ENCODE data around the gene SMO. TPM values are rescaled to one million over a fixed set of nuclear protein-coding genes. Genes with fewer than 3 reads are reported as not detected.

The SMO gene
- total RNA-seq, 4 donors from 2014 or later: 13.8 to 34.5 (median 18.1) TPM

DNA sequence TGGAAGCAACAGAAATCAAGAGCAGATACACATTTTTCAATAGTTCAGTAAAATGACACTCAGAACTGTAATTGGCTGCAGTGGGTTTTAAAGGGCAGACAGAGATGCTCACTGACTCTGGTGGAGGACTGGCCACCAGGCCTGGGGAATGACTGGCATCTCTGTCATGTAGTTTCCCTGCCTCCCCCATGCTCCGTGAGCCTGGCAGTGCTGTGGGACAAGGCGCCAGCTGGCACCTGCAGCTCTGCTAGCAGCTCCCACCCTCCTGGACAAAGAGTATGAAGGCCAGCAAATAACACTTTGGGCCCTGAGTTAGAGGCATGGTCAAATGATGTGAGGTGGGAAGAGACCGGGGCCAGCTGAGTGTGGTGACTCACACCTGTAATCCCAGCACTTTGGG lies 28.9 kb upstream of the SMO start:
- Histone ChIP-seq H3K4me1 (no peaks in the 10 kb centered on the region), H3K9me3 (no peaks in the 10 kb centered on the region), H3K27ac (no peak overlapping the region), H3K27me3 (no peaks in the 10 kb centered on the region), H3K36me3 (no peaks in the 10 kb centered on the region), H3K4me3 (no peak overlapping the region)
- DNase-seq (ENCODE audit: low spot score in 2 of 2): no peak
- TF ChIP-seq POLR2A (IDR thresholded peaks at IDR 0.05) (no peak), POLR2AphosphoS5 (IDR thresholded peaks at IDR 0.05) (no peak), EP300 (IDR thresholded peaks at IDR 0.05) (no peak)
- TF ChIP-seq, protein P1, sequence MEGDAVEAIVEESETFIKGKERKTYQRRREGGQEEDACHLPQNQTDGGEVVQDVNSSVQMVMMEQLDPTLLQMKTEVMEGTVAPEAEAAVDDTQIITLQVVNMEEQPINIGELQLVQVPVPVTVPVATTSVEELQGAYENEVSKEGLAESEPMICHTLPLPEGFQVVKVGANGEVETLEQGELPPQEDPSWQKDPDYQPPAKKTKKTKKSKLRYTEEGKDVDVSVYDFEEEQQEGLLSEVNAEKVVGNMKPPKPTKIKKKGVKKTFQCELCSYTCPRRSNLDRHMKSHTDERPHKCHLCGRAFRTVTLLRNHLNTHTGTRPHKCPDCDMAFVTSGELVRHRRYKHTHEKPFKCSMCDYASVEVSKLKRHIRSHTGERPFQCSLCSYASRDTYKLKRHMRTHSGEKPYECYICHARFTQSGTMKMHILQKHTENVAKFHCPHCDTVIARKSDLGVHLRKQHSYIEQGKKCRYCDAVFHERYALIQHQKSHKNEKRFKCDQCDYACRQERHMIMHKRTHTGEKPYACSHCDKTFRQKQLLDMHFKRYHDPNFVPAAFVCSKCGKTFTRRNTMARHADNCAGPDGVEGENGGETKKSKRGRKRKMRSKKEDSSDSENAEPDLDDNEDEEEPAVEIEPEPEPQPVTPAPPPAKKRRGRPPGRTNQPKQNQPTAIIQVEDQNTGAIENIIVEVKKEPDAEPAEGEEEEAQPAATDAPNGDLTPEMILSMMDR (IDR thresholded peaks at IDR 0.05): no peak
- WGBS: 88% methylated on average over 3 of the region's 3 CpGs

DNA sequence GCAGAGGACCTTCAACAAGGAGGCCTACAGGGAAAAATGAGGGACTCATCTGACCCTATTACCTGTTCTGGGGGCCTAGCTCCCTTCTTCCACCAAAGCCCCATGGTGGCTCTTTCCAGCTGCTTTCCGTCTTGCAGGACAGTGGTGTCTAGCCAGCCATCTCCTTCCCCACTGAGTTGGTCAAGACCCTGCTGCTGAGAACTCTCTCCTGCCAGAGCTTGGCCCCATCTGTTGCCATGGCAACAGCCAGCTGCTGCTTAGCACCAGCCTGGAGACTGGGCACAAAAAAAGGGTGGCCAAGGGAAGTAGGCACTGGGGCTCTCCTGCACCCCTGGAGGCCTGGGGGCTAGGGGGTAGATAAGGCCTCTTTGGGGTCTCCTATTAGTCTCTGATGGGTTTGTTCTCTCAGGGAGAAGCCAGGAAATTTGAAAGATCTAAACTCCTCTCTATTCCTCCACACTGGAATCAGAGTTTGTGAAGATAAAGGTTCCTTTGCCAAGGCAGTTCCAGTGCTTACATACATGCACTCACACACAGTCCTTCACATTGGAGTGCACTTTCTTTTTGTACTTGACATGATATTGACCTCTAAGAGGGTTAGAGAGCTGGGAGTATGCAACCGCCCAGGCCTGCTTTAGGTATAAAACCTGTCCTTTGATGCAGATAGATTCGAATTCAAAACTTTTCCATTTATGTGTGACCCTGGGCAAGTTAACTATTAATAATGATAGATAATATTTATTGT lies 28.1 kb upstream of the SMO start:
- H3K9me3 ChIP-seq: no peaks in the 10 kb centered on the region
- H3K27ac ChIP-seq: no peak overlapping the region
- WGBS: 89% methylated on average over 2 of the region's 3 CpGs
- H3K36me3 ChIP-seq: no peaks in the 10 kb centered on the region
- TF ChIP-seq POLR2AphosphoS5 (IDR thresholded peaks at IDR 0.05): no peak
- TF ChIP-seq, protein P1 (IDR thresholded peaks at IDR 0.05): no peak
- no peak for TF ChIP-seq POLR2A (IDR thresholded peaks at IDR 0.05)
- no peak for TF ChIP-seq EP300 (IDR thresholded peaks at IDR 0.05)
- no peaks in the 10 kb centered on the region for H3K4me1 ChIP-seq
- no peaks in the 10 kb centered on the region for H3K27me3 ChIP-seq
- no peak for DNase-seq (ENCODE audit: low spot score in 2 of 2)
- H3K4me3 ChIP-seq: no peak overlapping the region

DNA sequence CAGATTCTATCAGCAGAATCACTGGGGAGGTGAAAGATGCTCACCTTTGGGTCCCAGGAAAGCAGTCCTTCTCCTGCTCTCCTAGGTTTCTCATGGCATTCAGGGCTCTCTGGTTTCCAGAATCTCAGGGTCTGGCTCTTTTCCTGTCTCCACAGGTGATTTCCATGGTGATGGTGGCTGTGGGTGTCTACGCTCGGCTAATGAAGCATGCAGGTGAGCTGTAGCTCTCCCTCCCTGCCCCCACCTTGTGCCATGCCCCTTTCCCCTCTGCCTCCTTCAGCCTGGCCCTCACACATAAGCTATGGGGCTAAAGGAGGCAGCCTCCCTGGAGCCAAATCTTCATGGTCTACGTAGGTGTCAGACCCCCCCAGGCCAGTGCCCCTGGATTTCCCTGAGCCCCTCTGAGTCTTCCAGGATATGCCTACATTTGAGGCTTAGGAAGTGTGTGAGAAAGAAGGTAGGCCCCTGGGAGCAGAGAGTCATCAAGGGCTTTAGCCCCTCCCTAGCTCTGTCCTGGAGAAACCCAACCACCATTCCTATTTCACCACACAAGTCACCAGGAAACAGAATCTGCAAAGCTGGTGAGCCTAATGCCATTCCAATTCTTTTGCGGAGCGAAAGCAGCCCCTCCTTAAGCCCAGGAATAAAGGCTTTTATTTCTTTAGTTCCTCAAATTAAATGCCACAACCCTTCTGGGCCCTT lies 26.8 kb upstream of the SMO start:
- Histone ChIP-seq H3K27me3 (no peaks in the 10 kb centered on the region), H3K4me3 (no peak overlapping the region), H3K4me1 (no peaks in the 10 kb centered on the region), H3K27ac (no peak overlapping the region), H3K9me3 (no peaks in the 10 kb centered on the region), H3K36me3 (no peaks in the 10 kb centered on the region)
- no peak for DNase-seq (ENCODE audit: low spot score in 2 of 2)
- WGBS: 90% methylated on average over 5 of the region's 5 CpGs
- TF ChIP-seq POLR2AphosphoS5 (IDR thresholded peaks at IDR 0.05) (no peak), POLR2A (IDR thresholded peaks at IDR 0.05) (no peak), EP300 (IDR thresholded peaks at IDR 0.05) (no peak)
- TF ChIP-seq, protein P1 (IDR thresholded peaks at IDR 0.05): no peak

DNA sequence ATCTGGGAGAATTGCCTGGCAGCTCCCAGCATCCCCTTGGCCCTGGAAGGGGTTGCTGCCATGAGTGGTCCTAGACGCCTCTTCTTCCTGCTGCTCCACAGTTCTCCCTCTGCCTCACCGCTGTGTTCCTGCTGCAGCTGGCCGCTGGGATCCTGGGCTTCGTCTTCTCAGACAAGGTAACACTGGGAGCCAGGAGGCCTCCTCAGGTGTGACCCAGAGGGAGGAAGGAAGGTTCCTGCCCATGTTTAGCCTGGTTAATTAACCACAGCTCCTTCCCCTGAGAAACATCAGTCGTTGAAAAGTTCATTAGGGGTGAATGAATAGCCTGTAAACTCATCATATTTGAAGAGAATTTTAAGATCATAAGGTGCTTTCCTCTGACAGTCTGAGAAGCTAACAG lies 25.7 kb upstream of the SMO start:
- TF ChIP-seq, protein P1 (IDR thresholded peaks at IDR 0.05): no peak
- TF ChIP-seq POLR2A (IDR thresholded peaks at IDR 0.05): no peak
- no peak for TF ChIP-seq EP300 (IDR thresholded peaks at IDR 0.05)
- no peak for TF ChIP-seq POLR2AphosphoS5 (IDR thresholded peaks at IDR 0.05)
- Histone ChIP-seq H3K27ac (no peak overlapping the region), H3K36me3 (no peaks in the 10 kb centered on the region), H3K4me3 (no peak overlapping the region), H3K27me3 (no peaks in the 10 kb centered on the region), H3K9me3 (no peaks in the 10 kb centered on the region), H3K4me1 (no peaks in the 10 kb centered on the region)
- WGBS: 75% methylated on average over 2 of the region's 5 CpGs
- DNase-seq (ENCODE audit: low spot score in 2 of 2): no peak

DNA sequence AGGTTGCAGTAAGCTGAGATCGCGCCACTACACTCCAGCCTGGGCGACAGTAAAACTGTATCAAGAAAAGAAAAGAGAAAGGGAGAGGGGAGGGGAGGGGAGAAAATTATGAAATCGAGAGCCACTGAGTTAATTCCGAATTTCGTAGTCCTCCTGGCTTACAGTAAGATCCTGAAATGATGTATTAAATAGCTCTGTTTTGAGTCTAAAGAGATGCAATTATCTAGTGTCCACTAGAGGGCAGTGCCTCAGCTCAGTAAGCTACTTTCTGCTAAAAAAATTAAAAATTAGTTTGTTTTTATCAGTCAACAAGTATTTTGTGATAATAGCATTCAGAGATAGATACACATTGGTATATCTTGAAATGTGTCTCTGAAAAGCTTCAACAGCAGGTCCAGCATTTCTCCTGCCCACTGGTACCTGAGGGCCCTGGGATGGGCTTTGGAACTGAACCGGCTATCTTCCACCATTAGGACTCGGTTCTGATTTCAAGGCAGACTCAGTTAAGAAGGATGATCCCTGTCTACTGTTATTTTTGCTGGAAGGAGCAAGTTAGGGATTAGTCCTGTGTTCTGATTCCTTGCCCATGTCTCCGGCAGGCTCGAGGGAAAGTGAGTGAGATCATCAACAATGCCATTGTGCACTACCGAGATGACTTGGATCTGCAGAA lies 24.4 kb upstream of the SMO start:
- no peak for DNase-seq (ENCODE audit: low spot score in 2 of 2)
- Histone ChIP-seq H3K27ac (no peak overlapping the region), H3K4me1 (peaks cover 10% of the 10 kb centered on the region), H3K4me3 (no peak overlapping the region), H3K27me3 (no peaks in the 10 kb centered on the region), H3K9me3 (no peaks in the 10 kb centered on the region), H3K36me3 (no peaks in the 10 kb centered on the region)
- 48% methylated on average over 10 of the region's 11 CpGs for WGBS
- TF ChIP-seq, protein P1 (IDR thresholded peaks at IDR 0.05): peak; percentile 65 to 81
- no peak for TF ChIP-seq EP300 (IDR thresholded peaks at IDR 0.05)
